K562 (cell line): ENCODE measurements around the gene SKIL. TPM values are rescaled to one million over a fixed set of nuclear protein-coding genes. Genes with fewer than 3 reads are reported as not detected.

ENCODE experiments used
- CHD1 ChIP-seq: fragments of 200-600 bp; sonication (generic); IDR thresholded peaks from one replicate; pipeline ENCODE4 v1.6.1; 2012; ENCODE audit warnings: mild to moderate bottlenecking, moderate library complexity, low read length, inconsistent platforms
- CTBP1 ChIP-seq: fragments of 450-650 bp; IDR thresholded peaks from 2 replicates; pipeline ENCODE4 v1.6.1; 2016; ENCODE audit warnings: borderline replicate concordance
- DMBX1 ChIP-seq: fragments of 250-450 bp; sonication (Bioruptor Pico); IDR thresholded peaks from 2 replicates; pipeline ENCODE4 v1.8.0; 2022; ENCODE audit warnings: inconsistent platforms, mild to moderate bottlenecking, moderate library complexity, borderline replicate concordance
- EHMT2 ChIP-seq: fragments of 450-650 bp; IDR thresholded peaks from 2 replicates; pipeline ENCODE4 v1.6.1; 2018; ENCODE audit warnings: antibody characterized with exemption
- EZH2 ChIP-seq: IDR thresholded peaks from 2 replicates; pipeline ENCODE4 v1.6.1; 2012; ENCODE audit warnings: low read depth, mild to moderate bottlenecking, inconsistent platforms, low read length, borderline replicate concordance
- GABPB1 ChIP-seq: sonication (generic); formaldehyde crosslinking; IDR thresholded peaks from 2 replicates; pipeline ENCODE4 v1.8.0; 2022; ENCODE audit warnings: mild to moderate bottlenecking, missing genetic modification reagents
- HMG20A ChIP-seq: fragments of 450-650 bp; formaldehyde crosslinking; conservative IDR thresholded peaks from 2 replicates; pipeline ENCODE4 v1.4.0; 2020; ENCODE audit warnings: mild to moderate bottlenecking, mixed read lengths
- MAZ ChIP-seq, 2 experiments: fragments of 450-650 bp in 1 of 2; sonication (generic) in 1 of 2; formaldehyde crosslinking; IDR thresholded peaks in 1 of 2; conservative IDR thresholded peaks in 1 of 2; 2 replicates each; pipeline versions ENCODE4 v1.4.0 to v1.5.0; 2020; ENCODE audit warnings: mild to moderate bottlenecking in 1 of 2, missing genetic modification reagents in 1 of 2
- MEF2D ChIP-seq: conservative IDR thresholded peaks from 2 replicates; pipeline ENCODE4 v1.6.1; 2016; ENCODE audit warnings: low read depth, missing genetic modification characterization, missing compliant biosample characterization
- MEIS2 ChIP-seq: fragments of 450-650 bp; IDR thresholded peaks from 2 replicates; pipeline ENCODE4 v1.6.1; 2014; ENCODE audit warnings: mild to moderate bottlenecking; ENCODE audit not compliant: partially characterized antibody
- NFIX ChIP-seq: fragments of 250-450 bp; sonication (Bioruptor Pico); IDR thresholded peaks from 2 replicates; pipeline ENCODE4 v1.4.0; 2020; ENCODE audit warnings: low read depth, mild to moderate bottlenecking, moderate library complexity
- PBX2 ChIP-seq, 2 experiments: IDR thresholded peaks in 1 of 2; conservative IDR thresholded peaks in 1 of 2; 2 replicates each; pipeline ENCODE4 v1.6.1; 2016; ENCODE audit warnings: low read depth in 2 of 2, mild to moderate bottlenecking in 1 of 2, missing compliant biosample characterization in 1 of 2, missing genetic modification characterization in 1 of 2, moderate library complexity in 1 of 2
- POLR2A ChIP-seq: fragments of 450-650 bp; conservative IDR thresholded peaks from 2 replicates; pipeline ENCODE4 v1.6.1; 2016
- RAD51 ChIP-seq: fragments of 450-650 bp; IDR thresholded peaks from 2 replicates; pipeline ENCODE4 v1.7.1; 2016; ENCODE audit warnings: low read depth, mild to moderate bottlenecking, borderline replicate concordance
- RBM22 ChIP-seq: fragments of 200-400 bp; formaldehyde crosslinking; IDR thresholded peaks from 2 replicates; pipeline ENCODE4 v1.6.1; 2018; ENCODE audit warnings: low read length, low read depth; ENCODE audit not compliant: poor library complexity, severe bottlenecking
- ZBTB8A ChIP-seq: fragments of 450-650 bp; IDR thresholded peaks from 2 replicates; pipeline ENCODE4 v1.6.1; 2018; ENCODE audit warnings: mild to moderate bottlenecking, moderate library complexity; ENCODE audit not compliant: partially characterized antibody
- ZFPM2 ChIP-seq: fragments of 250-450 bp; sonication (Bioruptor Pico); IDR thresholded peaks from 2 replicates; pipeline ENCODE4 v1.5.1; 2022; ENCODE audit warnings: mild to moderate bottlenecking
- ZKSCAN1 ChIP-seq: fragments of 150-350 bp; IDR thresholded peaks from 2 replicates; pipeline ENCODE4 v1.6.1; 2016; ENCODE audit warnings: low read depth, low read length
- ZNF217 ChIP-seq: sonication (generic); formaldehyde crosslinking; IDR thresholded peaks from 2 replicates; pipeline ENCODE4 v1.8.0; 2022; ENCODE audit warnings: mild to moderate bottlenecking, missing genetic modification reagents
- ZNF253 ChIP-seq: fragments of 250-450 bp; sonication (Bioruptor Pico); conservative IDR thresholded peaks from 2 replicates; pipeline ENCODE4 v1.6.1; 2021; ENCODE audit warnings: mild to moderate bottlenecking
- ZNF707 ChIP-seq: fragments of 250-450 bp; sonication (Bioruptor Pico); conservative IDR thresholded peaks from 2 replicates; pipeline ENCODE4 v1.8.0; 2022; ENCODE audit warnings: inconsistent platforms, mild to moderate bottlenecking, moderate library complexity
- polyA plus RNA-seq, 8 experiments: library from polyadenylated mRNA; depleted of rRNA in 4 of 8; stranded (reverse) in 5 of 8; unstranded in 3 of 8; fragments of >200 nt; fragmentation: Nextera tagmentation in 2 of 8; fragmentation: Illumina TruSeq in 1 of 8; extraction: Ambion mirVana in 2 of 8; extraction: Trizol in 1 of 8; gene quantifications; 2 replicates each; pipeline versions ENCODE4 v1.2.1 to v1.2.3, GENCODE V29; 2011 to 2014; ENCODE audit warnings: inconsistent platforms in 1 of 8, missing spikeins in 1 of 8
- total RNA-seq, 7 experiments: library from RNA; depleted of rRNA in 6 of 7; stranded (reverse); fragments of >200 nt in 6 of 7; fragmentation: Illumina TruSeq in 2 of 7; extraction: Trizol in 2 of 7; gene quantifications; 2 replicates each; pipeline versions ENCODE4 v1.2.1 to v1.2.3, GENCODE V29; 2011 to 2021; ENCODE audit warnings: low replicate concordance in 1 of 7
- TF ChIP-seq, protein P1 (sequence below): conservative IDR thresholded peaks from 2 replicates; pipeline ENCODE4 v1.6.1; 2011; ENCODE audit warnings: low read depth, mild to moderate bottlenecking, low read length; ENCODE audit not compliant: control insufficient read depth
- TF ChIP-seq, protein P2 (sequence below): fragments of 450-650 bp; IDR thresholded peaks from 2 replicates; pipeline ENCODE4 v1.6.1; 2016
- TF ChIP-seq, protein P3 (sequence below): fragments of 250-450 bp; sonication (Bioruptor Pico); IDR thresholded peaks from 2 replicates; pipeline ENCODE4 v1.5.0; 2021

The SKIL gene
- total and polyA plus RNA-seq, 9 of the 15 experiments (the other 6 are each of a cell fraction or from before 2014, with no cell fraction given), result 4.3 to 19.1 (median 9.7) TPM

GRCh38 chr3:170417090-170417489 lies 59.6 kb downstream of the SKIL start (continued):
- TF ChIP-seq ZNF707 (CRISPR knock-in tag), result no peak
- TF ChIP-seq HMG20A, result no peak
- no peak for TF ChIP-seq PBX2 (CRISPR knock-in tag; IDR thresholded peaks at IDR 0.05; ENCODE audit: low read depth)
- 0 out of 2 replicates have a peak, but pooled peaks have one; percentile 24 for TF ChIP-seq PBX2 (tag; conservative IDR thresholded peaks at IDR 0.05; ENCODE audit: low read depth)
- TF ChIP-seq GABPB1 (CRISPR knock-in tag), result no peak
- no peak for TF ChIP-seq POLR2A
- TF ChIP-seq NFIX, result no peak
- TF ChIP-seq EHMT2, result no peak
- TF ChIP-seq CTBP1, result peak; percentile 13; the same call in 1 of the 2 replicates
- TF ChIP-seq ZNF253 (CRISPR knock-in tag), result no peak
- TF ChIP-seq, protein P1, sequence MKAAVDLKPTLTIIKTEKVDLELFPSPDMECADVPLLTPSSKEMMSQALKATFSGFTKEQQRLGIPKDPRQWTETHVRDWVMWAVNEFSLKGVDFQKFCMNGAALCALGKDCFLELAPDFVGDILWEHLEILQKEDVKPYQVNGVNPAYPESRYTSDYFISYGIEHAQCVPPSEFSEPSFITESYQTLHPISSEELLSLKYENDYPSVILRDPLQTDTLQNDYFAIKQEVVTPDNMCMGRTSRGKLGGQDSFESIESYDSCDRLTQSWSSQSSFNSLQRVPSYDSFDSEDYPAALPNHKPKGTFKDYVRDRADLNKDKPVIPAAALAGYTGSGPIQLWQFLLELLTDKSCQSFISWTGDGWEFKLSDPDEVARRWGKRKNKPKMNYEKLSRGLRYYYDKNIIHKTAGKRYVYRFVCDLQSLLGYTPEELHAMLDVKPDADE, result no peak
- TF ChIP-seq ZNF217 (CRISPR knock-in tag), result no peak
- TF ChIP-seq MEIS2, result peak; percentile 73
- TF ChIP-seq EZH2, result no peak
- TF ChIP-seq MEF2D, result no peak
- TF ChIP-seq MAZ (CRISPR knock-in tag; conservative IDR thresholded peaks at IDR 0.05 in 1 of 2, IDR thresholded peaks at IDR 0.05 in 1 of 2), result no peak
- no peak for TF ChIP-seq ZBTB8A
- TF ChIP-seq, protein P2, sequence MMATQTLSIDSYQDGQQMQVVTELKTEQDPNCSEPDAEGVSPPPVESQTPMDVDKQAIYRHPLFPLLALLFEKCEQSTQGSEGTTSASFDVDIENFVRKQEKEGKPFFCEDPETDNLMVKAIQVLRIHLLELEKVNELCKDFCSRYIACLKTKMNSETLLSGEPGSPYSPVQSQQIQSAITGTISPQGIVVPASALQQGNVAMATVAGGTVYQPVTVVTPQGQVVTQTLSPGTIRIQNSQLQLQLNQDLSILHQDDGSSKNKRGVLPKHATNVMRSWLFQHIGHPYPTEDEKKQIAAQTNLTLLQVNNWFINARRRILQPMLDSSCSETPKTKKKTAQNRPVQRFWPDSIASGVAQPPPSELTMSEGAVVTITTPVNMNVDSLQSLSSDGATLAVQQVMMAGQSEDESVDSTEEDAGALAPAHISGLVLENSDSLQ, result peak; percentile 65
- no peak for TF ChIP-seq CHD1
- TF ChIP-seq DMBX1 (CRISPR knock-in tag), result no peak
- TF ChIP-seq RAD51, result no peak
- no peak for TF ChIP-seq ZFPM2
- no peak for TF ChIP-seq ZKSCAN1
- TF ChIP-seq RBM22, result no peak
- TF ChIP-seq, protein P3, sequence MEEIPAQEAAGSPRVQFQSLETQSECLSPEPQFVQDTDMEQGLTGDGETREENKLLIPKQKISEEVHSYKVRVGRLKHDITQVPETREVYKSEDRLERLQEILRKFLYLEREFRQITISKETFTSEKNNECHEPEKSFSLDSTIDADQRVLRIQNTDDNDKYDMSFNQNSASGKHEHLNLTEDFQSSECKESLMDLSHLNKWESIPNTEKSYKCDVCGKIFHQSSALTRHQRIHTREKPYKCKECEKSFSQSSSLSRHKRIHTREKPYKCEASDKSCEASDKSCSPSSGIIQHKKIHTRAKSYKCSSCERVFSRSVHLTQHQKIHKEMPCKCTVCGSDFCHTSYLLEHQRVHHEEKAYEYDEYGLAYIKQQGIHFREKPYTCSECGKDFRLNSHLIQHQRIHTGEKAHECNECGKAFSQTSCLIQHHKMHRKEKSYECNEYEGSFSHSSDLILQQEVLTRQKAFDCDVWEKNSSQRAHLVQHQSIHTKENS (CRISPR knock-in tag), result no peak
